ENCODE measurements around the gene COA7. TPM values are rescaled to one million over a fixed set of nuclear protein-coding genes. Genes with fewer than 3 reads are reported as not detected.

The COA7 gene
- total RNA-seq, 4 donors from 2014 or later, result 8.2 to 26.5 (median 14.0) TPM

- TF ChIP-seq CTCF (IDR thresholded peaks at IDR 0.05), result no peak
- no peak for DNase-seq (ENCODE audit: low spot score)
- no peak for ATAC-seq (ENCODE audit: low FRiP score)
Measured at GRCh38 chr1:52651904-52652303, 46.2 kb downstream of the COA7 start.

GRCh38 chr1:52645261-52645660, 52.9 kb downstream of the COA7 start:
- ATAC-seq (ENCODE audit: low FRiP score) (no peak), DNase-seq (ENCODE audit: low spot score) (no peak)
- TF ChIP-seq CTCF (IDR thresholded peaks at IDR 0.05), result no peak

- TF ChIP-seq CTCF (IDR thresholded peaks at IDR 0.05), result no peak
- no peak for DNase-seq (ENCODE audit: low spot score)
- no peak for ATAC-seq (ENCODE audit: low FRiP score)
Measured at GRCh38 chr1:52641307-52641706, 56.8 kb downstream of the COA7 start.

- no peak for TF ChIP-seq CTCF (IDR thresholded peaks at IDR 0.05)
- no peak for ATAC-seq (ENCODE audit: low FRiP score)
- DNase-seq (ENCODE audit: low spot score), result no peak
Measured at GRCh38 chr1:52640697-52641096, 57.5 kb downstream of the COA7 start.

GRCh38 chr1:52637946-52638345, 60.2 kb downstream of the COA7 start:
- ATAC-seq (ENCODE audit: low FRiP score) (no peak), DNase-seq (ENCODE audit: low spot score) (no peak)
- no peak for TF ChIP-seq CTCF (IDR thresholded peaks at IDR 0.05)

GRCh38 chr1:52636721-52637695, 61.1 kb downstream of the COA7 start:
- no peak for ATAC-seq (ENCODE audit: low FRiP score)
- no peak for TF ChIP-seq CTCF (IDR thresholded peaks at IDR 0.05)
- DNase-seq (ENCODE audit: low spot score), result no peak

Data from omental fat pad (tissue), 4 donors.